HEK293T (cell line): Measurements from ENCODE around the gene KLHL1.

Experiments used
- ARNT ChIP-seq: fragments of 450-650 bp; IDR thresholded peaks from 2 replicates; pipeline ENCODE4 v1.6.1; 2017; ENCODE audit warnings: mild to moderate bottlenecking
- ELF4 ChIP-seq: fragments of 450-650 bp; IDR thresholded peaks from 2 replicates; pipeline ENCODE4 v1.6.1; 2017; ENCODE audit warnings: antibody characterized with exemption
- FOXA1 ChIP-seq: fragments of 450-650 bp; IDR thresholded peaks from 2 replicates; pipeline ENCODE4 v1.6.1; 2016; ENCODE audit warnings: mild to moderate bottlenecking
- HDGF ChIP-seq: fragments of 450-650 bp; IDR thresholded peaks from 2 replicates; pipeline ENCODE4 v1.6.1; 2017; ENCODE audit warnings: antibody characterized with exemption, borderline replicate concordance
- NFRKB ChIP-seq: fragments of 450-650 bp; IDR thresholded peaks from 2 replicates; pipeline ENCODE4 v1.6.1; 2016; ENCODE audit warnings: mild to moderate bottlenecking, moderate library complexity
- SP1 ChIP-seq: fragments of 450-650 bp; IDR thresholded peaks from 2 replicates; pipeline ENCODE4 v1.6.1; 2017
- TARDBP ChIP-seq: fragments of 450-650 bp; IDR thresholded peaks from 2 replicates; pipeline ENCODE4 v1.6.1; 2016
- ZNF384 ChIP-seq: fragments of 450-650 bp; IDR thresholded peaks from 2 replicates; pipeline ENCODE4 v1.6.1; 2016
- TF ChIP-seq, protein P1 (sequence below): fragments of 450-650 bp; IDR thresholded peaks from 2 replicates; pipeline ENCODE4 v1.6.1; 2016

DNA sequence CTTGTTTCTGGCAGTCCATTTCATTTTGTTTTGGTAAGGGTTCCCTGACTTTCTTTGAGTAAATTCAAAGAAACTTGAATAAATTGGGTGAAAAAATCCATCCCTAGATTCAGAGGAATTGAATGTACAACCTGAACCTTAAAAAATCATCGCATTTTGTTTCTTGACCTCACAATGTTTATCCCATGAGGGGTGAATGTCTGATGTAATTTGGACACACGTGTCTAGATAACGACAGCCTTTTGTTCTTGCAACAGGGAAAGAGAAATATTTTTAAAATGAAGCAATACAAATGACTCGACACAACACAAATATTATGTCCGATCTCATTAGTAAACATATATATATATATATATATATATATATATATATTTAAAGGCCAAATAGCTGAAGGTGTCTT lies 453.9 kb downstream of the KLHL1 start:
- TF ChIP-seq NFRKB (no peak), ZNF384 (no peak), FOXA1 (no peak), TARDBP (no peak), HDGF (no peak), ELF4 (no peak), ARNT (no peak), SP1 (no peak)
- TF ChIP-seq, protein P1, sequence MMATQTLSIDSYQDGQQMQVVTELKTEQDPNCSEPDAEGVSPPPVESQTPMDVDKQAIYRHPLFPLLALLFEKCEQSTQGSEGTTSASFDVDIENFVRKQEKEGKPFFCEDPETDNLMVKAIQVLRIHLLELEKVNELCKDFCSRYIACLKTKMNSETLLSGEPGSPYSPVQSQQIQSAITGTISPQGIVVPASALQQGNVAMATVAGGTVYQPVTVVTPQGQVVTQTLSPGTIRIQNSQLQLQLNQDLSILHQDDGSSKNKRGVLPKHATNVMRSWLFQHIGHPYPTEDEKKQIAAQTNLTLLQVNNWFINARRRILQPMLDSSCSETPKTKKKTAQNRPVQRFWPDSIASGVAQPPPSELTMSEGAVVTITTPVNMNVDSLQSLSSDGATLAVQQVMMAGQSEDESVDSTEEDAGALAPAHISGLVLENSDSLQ, result no peak
